WERI-Rb-1 (cell line): Measurements from ENCODE around the gene PIP5K1C.

Source experiments
- DNase-seq: peaks from one replicate; pipeline ENCODE4 v3.0.0-alpha.2; 2020
- H3K27ac ChIP-seq: fragments of 250-450 bp; sonication (Bioruptor Pico); 2 replicates; pipeline ENCODE4 v1.5.1; 2020; ENCODE audit warnings: mild to moderate bottlenecking, moderate library complexity
- H3K27me3 ChIP-seq: fragments of 250-450 bp; sonication (Bioruptor Pico); 2 replicates; pipeline ENCODE4 v1.5.1; 2021; ENCODE audit warnings: mild to moderate bottlenecking, low read depth, moderate library complexity; ENCODE audit not compliant: insufficient read depth, severe bottlenecking
- H3K36me3 ChIP-seq: fragments of 250-450 bp; sonication (Bioruptor Pico); 2 replicates; pipeline ENCODE4 v1.5.1; 2020; ENCODE audit warnings: mild to moderate bottlenecking, moderate library complexity
- H3K4me3 ChIP-seq: 2 replicates; pipeline ENCODE4 v1.5.1; 2011; ENCODE audit warnings: low read depth, mild to moderate bottlenecking, control low read depth, low read length
- H3K9me3 ChIP-seq: fragments of 250-450 bp; sonication (Bioruptor Pico); 2 replicates; pipeline ENCODE4 v1.5.1; 2021; ENCODE audit warnings: mild to moderate bottlenecking, moderate library complexity; ENCODE audit not compliant: severe bottlenecking
- CTCF ChIP-seq: IDR thresholded peaks from 2 replicates; pipeline ENCODE4 v1.5.1; 2011; ENCODE audit warnings: low read depth, mild to moderate bottlenecking, control low read depth, inconsistent platforms, low read length

PIP5K1C gene

DNA sequence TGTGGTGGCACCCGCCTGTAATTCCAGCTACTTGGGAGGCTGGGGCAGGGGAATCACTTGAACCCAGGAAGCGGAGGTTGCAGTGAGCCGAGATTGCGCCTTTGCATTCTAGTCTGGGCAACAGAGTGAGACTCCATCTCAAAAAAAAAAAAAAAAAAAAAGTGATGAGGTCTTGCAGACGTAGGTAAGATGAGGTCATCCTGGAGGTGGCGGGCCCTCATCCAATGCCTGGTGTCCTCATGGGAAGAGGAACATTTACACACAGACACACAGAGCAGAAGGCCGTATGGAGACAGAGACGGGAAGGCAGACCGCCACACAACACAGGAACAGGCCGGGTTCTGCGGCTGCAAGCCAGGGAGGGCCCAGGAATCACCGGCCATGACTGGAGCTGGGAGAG, 78.0 kb downstream of the PIP5K1C start:
- Histone ChIP-seq H3K9me3 (no peaks in the 10 kb centered on the region), H3K36me3 (peaks cover 27% of the 10 kb centered on the region), H3K4me3 (no peak overlapping the region), H3K27me3 (no peaks in the 10 kb centered on the region), H3K27ac (no peak overlapping the region)
- no peak for TF ChIP-seq CTCF
- no peak for DNase-seq

GRCh38 chr19:3621689-3622088, 78.6 kb downstream of the PIP5K1C start:
- H3K9me3 ChIP-seq: no peaks in the 10 kb centered on the region
- no peak overlapping the region for H3K27ac ChIP-seq
- peaks cover 30% of the 10 kb centered on the region for H3K36me3 ChIP-seq
- H3K27me3 ChIP-seq: no peaks in the 10 kb centered on the region
- TF ChIP-seq CTCF: no peak
- H3K4me3 ChIP-seq: no peak overlapping the region
- DNase-seq: no peak

- Histone ChIP-seq H3K36me3 (peaks cover 29% of the 10 kb centered on the region), H3K4me3 (no peak overlapping the region), H3K27me3 (no peaks in the 10 kb centered on the region), H3K27ac (no peak overlapping the region), H3K9me3 (no peaks in the 10 kb centered on the region)
- no peak for DNase-seq
- TF ChIP-seq CTCF: no peak
Observed at GRCh38 chr19:3620817-3621547, 79.3 kb downstream of the PIP5K1C start.

DNA sequence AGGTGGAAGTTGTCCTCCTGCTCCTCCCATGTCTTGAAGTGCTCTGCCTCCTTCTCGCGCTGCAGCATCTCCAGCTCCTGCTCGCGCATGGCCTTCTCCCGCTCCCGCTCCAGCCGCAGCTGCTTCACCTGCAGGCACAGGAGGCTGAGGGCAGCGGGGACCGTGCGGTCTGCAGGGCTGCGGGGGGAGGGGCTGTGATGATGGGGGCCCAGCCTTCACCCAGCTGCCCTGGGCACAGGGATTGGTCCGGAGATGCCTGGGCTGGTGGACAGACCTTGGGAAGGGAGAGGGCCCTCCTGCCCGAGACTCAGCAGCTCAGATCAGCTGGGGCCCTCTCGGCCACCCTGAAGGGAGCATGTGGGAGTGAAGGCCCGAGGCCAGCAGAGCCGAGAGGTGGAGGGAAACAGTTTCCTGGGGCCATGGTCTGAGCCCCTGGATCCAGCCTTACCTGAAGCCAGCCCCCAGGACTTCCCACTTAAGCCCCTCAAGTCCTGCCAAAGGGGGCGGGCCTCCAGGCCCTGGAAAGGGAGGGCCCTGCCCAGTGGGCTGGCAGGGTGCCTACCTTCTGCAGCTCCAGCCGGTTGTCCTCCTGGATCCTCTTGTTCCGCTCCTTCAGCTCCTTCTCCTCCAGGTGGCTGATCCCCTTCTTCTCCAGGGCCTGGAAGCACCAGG, 80.0 kb downstream of the PIP5K1C start:
- H3K4me3 ChIP-seq: no peak overlapping the region
- no peaks in the 10 kb centered on the region for H3K27me3 ChIP-seq
- H3K36me3 ChIP-seq: peaks cover 29% of the 10 kb centered on the region
- TF ChIP-seq CTCF: no peak
- H3K9me3 ChIP-seq: no peaks in the 10 kb centered on the region
- H3K27ac ChIP-seq: no peak overlapping the region
- DNase-seq: no peak

DNA sequence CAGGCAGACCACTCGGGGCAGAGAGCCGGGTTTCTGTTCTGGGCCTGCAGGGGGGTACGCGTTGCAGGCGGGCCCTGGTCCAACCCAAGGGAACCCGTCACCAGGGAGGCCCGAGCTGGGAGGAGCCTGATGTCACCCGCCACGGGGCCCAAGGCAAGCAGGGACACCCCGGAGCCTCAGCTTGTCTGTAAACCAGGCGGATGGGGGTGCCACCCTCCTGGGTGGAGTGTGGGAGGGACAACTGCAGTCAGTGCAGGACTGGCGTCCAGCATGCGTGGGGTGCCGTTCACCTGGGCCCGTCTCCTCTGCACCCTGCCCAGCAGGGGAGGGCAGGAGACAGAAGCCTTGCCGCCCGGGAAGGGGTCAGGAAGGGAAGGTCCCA, 80.6 kb downstream of the PIP5K1C start:
- Histone ChIP-seq H3K4me3 (no peak overlapping the region), H3K27ac (no peak overlapping the region), H3K9me3 (no peaks in the 10 kb centered on the region), H3K36me3 (peaks cover 29% of the 10 kb centered on the region), H3K27me3 (no peaks in the 10 kb centered on the region)
- no peak for DNase-seq
- TF ChIP-seq CTCF: no peak
